Measurements from ENCODE around the gene NTPCR. TPM values are rescaled to one million over a fixed set of nuclear protein-coding genes. Genes with fewer than 3 reads are reported as not detected.

NTPCR gene
- total and polyA plus RNA-seq, 8 donors, result 10.0 to 40.6 (median 20.4) TPM

GRCh38 chr1:232986527-232986922 lies 36.1 kb downstream of the NTPCR start:
- no peak overlapping the region for H3K4me3 ChIP-seq
- TF ChIP-seq CTCF (IDR thresholded peaks at IDR 0.05), result no peak
- H3K27ac ChIP-seq, result no peak overlapping the region
- 90 to 93% methylated on average over 5 of the region's 5 CpGs for WGBS, 2 donors
- H3K27me3 ChIP-seq, result no peaks in the 10 kb centered on the region
- no peak for ATAC-seq
- no peak for DNase-seq
- no peaks in the 10 kb centered on the region for H3K9me3 ChIP-seq
- H3K4me1 ChIP-seq, result no peaks in the 10 kb centered on the region
- FAIRE-seq, result no peak
- no peaks in the 10 kb centered on the region for H3K36me3 ChIP-seq
- intact Hi-C loops (cut with DNase I), result no loop called here

- no peaks in the 10 kb centered on the region for H3K4me1 ChIP-seq
- no peaks in the 10 kb centered on the region for H3K9me3 ChIP-seq
- no peak for ATAC-seq
- no peak for FAIRE-seq
- DNase-seq, result no peak
- no peak overlapping the region for H3K27ac ChIP-seq
- 87 to 91% methylated on average over 11 of the region's 11 CpGs for WGBS, 2 donors
- H3K27me3 ChIP-seq, result no peaks in the 10 kb centered on the region
- TF ChIP-seq CTCF (IDR thresholded peaks at IDR 0.05), result no peak
- intact Hi-C loops (cut with DNase I), result no loop called here
- no peak overlapping the region for H3K4me3 ChIP-seq
- H3K36me3 ChIP-seq, result no peaks in the 10 kb centered on the region
These were observed 36.8 kb downstream of the NTPCR start for GRCh38 chr1:232987046-232987773.

- no peaks in the 10 kb centered on the region for H3K9me3 ChIP-seq
- H3K4me3 ChIP-seq, result no peak overlapping the region
- no peaks in the 10 kb centered on the region for H3K4me1 ChIP-seq
- TF ChIP-seq CTCF (IDR thresholded peaks at IDR 0.05), result no peak
- FAIRE-seq, result no peak
- intact Hi-C loops (cut with DNase I), result no loop called here
- no peak overlapping the region for H3K27ac ChIP-seq
- H3K27me3 ChIP-seq, result no peaks in the 10 kb centered on the region
- no peak for ATAC-seq
- H3K36me3 ChIP-seq, result no peaks in the 10 kb centered on the region
- 83 to 86% methylated on average over 13 of the region's 13 CpGs for WGBS, 2 donors
- DNase-seq, result no peak
These were observed 37.3 kb downstream of the NTPCR start for GRCh38 chr1:232987774-232988140.

GRCh38 chr1:232988572-232989040 lies 38.2 kb downstream of the NTPCR start:
- H3K9me3 ChIP-seq, result no peaks in the 10 kb centered on the region
- DNase-seq (no peak), ATAC-seq (no peak), FAIRE-seq (no peak)
- intact Hi-C loops (cut with DNase I), result no loop called here
- TF ChIP-seq CTCF (IDR thresholded peaks at IDR 0.05), result no peak
- H3K36me3 ChIP-seq, result no peaks in the 10 kb centered on the region
- 69 to 71% methylated on average over 8 of the region's 8 CpGs for WGBS, 2 donors
- H3K4me1 ChIP-seq, result no peaks in the 10 kb centered on the region
- H3K4me3 ChIP-seq, result no peak overlapping the region
- H3K27ac ChIP-seq, result no peak overlapping the region
- H3K27me3 ChIP-seq, result no peaks in the 10 kb centered on the region

All from pancreas (tissue), 10 donors.